ENCODE data around the gene MYF6.
A peak's percentile ranks its signal among the peaks of the same experiment; 100 is the strongest.

- no peak for TF ChIP-seq POLR2AphosphoS5 (IDR thresholded peaks at IDR 0.05; ENCODE audit: low read depth)
- TF ChIP-seq CTCF (IDR thresholded peaks at IDR 0.05; ENCODE audit: insufficient read depth, low read length) = no peak
- TF ChIP-seq SPI1 (IDR thresholded peaks at IDR 0.05; ENCODE audit: borderline replicate concordance, low read depth) = peak; percentile 37; the same call in 1 of the 2 replicates
- no peak for TF ChIP-seq GABPA (IDR thresholded peaks at IDR 0.05; ENCODE audit: low read depth)
Observed at GRCh38 chr12:80721326-80721725, 13.9 kb downstream of the MYF6 start.

Data from HL-60 (cell line).